B cell (primary cell): Measurements from ENCODE around the gene RNF187.

Experiments
- EZH2 ChIP-seq: IDR thresholded peaks from 2 replicates; pipeline ENCODE4 v1.6.1; 2012; ENCODE audit warnings: borderline replicate concordance, low read depth, mild to moderate bottlenecking, moderate library complexity, low read length; ENCODE audit not compliant: insufficient read depth, poor library complexity, severe bottlenecking
- TF ChIP-seq, protein P1 (sequence below): fragments of 200-600 bp; IDR thresholded peaks from one replicate; pipeline ENCODE4 v1.8.0; 2022; ENCODE audit warnings: antibody characterized with exemption, mild to moderate bottlenecking

DNA sequence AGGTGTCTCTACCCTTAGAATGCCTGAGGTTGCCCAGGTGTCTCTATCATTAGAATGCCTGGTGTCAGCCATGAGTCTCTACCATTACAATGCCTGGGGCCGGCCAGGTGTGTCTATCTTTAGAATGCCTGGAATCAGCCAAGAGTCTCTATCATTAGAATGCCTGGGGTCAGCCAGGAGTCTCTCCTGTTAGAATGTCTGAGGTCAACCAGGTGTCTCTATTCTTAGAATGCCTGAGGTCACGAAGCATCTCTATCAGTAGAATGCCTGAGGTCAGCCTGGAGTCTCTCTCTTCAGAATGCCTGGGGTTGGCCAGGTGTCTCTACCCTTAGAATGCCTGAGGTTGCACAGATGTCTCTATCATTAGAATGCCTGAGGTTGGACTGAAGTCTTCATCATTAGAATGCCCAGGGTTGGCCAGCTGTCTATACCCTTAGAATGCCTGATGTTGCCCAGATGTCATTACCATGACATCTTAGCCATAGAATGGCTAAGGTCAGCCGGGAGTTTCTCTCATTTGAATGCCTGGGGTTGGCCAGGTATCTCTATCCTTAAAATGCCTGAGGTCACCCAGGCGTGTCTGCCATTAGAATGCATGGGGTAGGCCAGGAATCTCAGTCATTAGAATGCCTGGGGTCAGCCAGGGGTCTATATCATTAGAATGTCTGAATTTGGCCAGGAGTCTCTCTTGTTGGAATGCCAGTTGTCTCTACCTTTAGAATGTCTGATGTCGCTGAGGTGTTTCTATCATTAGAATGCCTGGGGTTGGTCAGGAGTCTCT lies 44.0 kb downstream of the RNF187 start:
- TF ChIP-seq, protein P1, sequence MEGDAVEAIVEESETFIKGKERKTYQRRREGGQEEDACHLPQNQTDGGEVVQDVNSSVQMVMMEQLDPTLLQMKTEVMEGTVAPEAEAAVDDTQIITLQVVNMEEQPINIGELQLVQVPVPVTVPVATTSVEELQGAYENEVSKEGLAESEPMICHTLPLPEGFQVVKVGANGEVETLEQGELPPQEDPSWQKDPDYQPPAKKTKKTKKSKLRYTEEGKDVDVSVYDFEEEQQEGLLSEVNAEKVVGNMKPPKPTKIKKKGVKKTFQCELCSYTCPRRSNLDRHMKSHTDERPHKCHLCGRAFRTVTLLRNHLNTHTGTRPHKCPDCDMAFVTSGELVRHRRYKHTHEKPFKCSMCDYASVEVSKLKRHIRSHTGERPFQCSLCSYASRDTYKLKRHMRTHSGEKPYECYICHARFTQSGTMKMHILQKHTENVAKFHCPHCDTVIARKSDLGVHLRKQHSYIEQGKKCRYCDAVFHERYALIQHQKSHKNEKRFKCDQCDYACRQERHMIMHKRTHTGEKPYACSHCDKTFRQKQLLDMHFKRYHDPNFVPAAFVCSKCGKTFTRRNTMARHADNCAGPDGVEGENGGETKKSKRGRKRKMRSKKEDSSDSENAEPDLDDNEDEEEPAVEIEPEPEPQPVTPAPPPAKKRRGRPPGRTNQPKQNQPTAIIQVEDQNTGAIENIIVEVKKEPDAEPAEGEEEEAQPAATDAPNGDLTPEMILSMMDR, result no peak
- TF ChIP-seq EZH2, result no peak
